ENCODE results near the gene RALY. TPM values are rescaled to one million over a fixed set of nuclear protein-coding genes. Genes with fewer than 3 reads are reported as not detected.

Gene RALY
- total RNA-seq, 1 experiment from 2014 or later = 119 TPM

DNA sequence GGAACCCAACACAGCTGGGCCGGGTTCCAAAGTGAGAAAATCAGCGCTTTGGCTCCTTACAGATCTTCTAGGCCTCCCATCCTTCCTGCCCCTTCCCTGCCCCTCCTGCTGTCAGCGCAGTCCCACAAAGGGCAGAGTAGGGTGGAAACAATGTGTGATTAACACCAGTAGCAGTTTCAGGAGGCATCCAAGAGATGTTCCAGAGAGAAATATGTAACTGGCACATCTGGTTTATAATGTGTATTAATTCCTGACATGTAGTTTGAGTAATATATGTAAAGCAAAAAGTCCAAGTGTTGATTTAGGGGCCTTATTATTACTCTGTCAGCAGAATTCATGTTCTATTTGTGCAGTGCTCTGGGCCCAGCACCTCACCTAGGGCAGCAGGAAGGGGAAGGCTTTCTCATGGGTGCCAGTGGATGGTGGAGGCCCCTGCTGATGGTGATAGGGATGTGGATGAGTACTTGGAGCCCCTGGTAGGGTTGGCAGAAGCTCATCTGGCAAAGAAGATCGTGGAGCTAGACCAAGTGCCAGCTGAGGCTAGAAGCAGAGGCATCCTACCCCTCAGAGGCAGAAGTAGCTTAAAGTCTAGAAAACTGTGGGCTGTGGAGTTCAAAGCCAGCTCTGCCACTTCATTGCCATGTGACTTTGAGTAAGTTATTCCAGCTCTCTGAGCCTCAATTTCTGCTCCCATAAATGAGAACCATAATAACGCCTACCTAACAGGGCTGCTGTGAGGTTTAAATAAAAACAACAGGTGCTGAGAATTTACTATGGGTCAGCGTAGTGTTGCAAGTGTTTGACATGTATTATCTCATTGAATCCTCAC, 22.4 kb upstream of the RALY start:
- Histone ChIP-seq H3K27ac (ENCODE audit: low read depth, low read length) (no peak overlapping the region), H3K9ac (ENCODE audit: low read length) (no peak overlapping the region), H2AFZ (ENCODE audit: low read depth, low read length, poor library complexity, severe bottlenecking) (no peak overlapping the region), H3K4me2 (ENCODE audit: low read length) (no peak overlapping the region), H3K27me3 (ENCODE audit: insufficient read depth, low read length) (no peaks in the 10 kb centered on the region), H3K4me3 (replicated peaks in 1 of 2; ENCODE audit: low read depth in 1 of 2, low read length in 2 of 2) (no peak overlapping the region), H4K20me1 (ENCODE audit: insufficient read depth) (no peaks in the 10 kb centered on the region), H3K9me3 (ENCODE audit: control insufficient read depth in 1 of 2, insufficient read depth in 1 of 2, low read depth in 1 of 2, low read length in 2 of 2) (no peaks in the 10 kb centered on the region), H3K4me1 (ENCODE audit: control insufficient read depth in 1 of 2, insufficient read depth in 2 of 2, low read length in 2 of 2) (no peaks in the 10 kb centered on the region), H3K9me2 (ENCODE audit: insufficient read depth) (no peaks in the 10 kb centered on the region), H3K36me3 (ENCODE audit: control insufficient read depth in 1 of 2, insufficient read depth in 2 of 2, low read length in 2 of 2) (no peaks in the 10 kb centered on the region), H3K79me2 (ENCODE audit: insufficient read depth, low read length) (no peaks in the 10 kb centered on the region)
- TF ChIP-seq ZBTB33 (IDR thresholded peaks at IDR 0.05; ENCODE audit: extremely low read depth, insufficient replicate concordance, low read length) (no peak), EZH2phosphoT487 (IDR thresholded peaks at IDR 0.05; ENCODE audit: borderline replicate concordance) (no peak), SRF (IDR thresholded peaks at IDR 0.05; ENCODE audit: low read depth) (no peak), RAD21 (IDR thresholded peaks at IDR 0.05; ENCODE audit: low read depth) (no peak), ZFX (IDR thresholded peaks at IDR 0.05) (no peak), JUND (IDR thresholded peaks at IDR 0.05) (no peak), EZH2 (IDR thresholded peaks at IDR 0.05) (no peak), CBX3 (IDR thresholded peaks at IDR 0.05; ENCODE audit: low read depth) (no peak), EGR1 (IDR thresholded peaks at IDR 0.05; ENCODE audit: low read depth) (no peak), CEBPB (IDR thresholded peaks at IDR 0.05; ENCODE audit: low read depth) (no peak)
- TF ChIP-seq, protein P1, sequence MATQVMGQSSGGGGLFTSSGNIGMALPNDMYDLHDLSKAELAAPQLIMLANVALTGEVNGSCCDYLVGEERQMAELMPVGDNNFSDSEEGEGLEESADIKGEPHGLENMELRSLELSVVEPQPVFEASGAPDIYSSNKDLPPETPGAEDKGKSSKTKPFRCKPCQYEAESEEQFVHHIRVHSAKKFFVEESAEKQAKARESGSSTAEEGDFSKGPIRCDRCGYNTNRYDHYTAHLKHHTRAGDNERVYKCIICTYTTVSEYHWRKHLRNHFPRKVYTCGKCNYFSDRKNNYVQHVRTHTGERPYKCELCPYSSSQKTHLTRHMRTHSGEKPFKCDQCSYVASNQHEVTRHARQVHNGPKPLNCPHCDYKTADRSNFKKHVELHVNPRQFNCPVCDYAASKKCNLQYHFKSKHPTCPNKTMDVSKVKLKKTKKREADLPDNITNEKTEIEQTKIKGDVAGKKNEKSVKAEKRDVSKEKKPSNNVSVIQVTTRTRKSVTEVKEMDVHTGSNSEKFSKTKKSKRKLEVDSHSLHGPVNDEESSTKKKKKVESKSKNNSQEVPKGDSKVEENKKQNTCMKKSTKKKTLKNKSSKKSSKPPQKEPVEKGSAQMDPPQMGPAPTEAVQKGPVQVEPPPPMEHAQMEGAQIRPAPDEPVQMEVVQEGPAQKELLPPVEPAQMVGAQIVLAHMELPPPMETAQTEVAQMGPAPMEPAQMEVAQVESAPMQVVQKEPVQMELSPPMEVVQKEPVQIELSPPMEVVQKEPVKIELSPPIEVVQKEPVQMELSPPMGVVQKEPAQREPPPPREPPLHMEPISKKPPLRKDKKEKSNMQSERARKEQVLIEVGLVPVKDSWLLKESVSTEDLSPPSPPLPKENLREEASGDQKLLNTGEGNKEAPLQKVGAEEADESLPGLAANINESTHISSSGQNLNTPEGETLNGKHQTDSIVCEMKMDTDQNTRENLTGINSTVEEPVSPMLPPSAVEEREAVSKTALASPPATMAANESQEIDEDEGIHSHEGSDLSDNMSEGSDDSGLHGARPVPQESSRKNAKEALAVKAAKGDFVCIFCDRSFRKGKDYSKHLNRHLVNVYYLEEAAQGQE (IDR thresholded peaks at IDR 0.05; ENCODE audit: low read depth) = no peak
- ChIA-PET RAD21 (ENCODE audit: low non-redundant PET in 1 of 2, low total read pairs in 2 of 2, uncharacterized antibody in 2 of 2, unreplicated experiment in 2 of 2) (no interaction called here), CTCF (no interaction called here), POLR2A (no interaction called here)
- no peak for ATAC-seq
- intact Hi-C loops (cut with micrococcal nuclease) = no loop called here
- no peak for DNase-seq (ENCODE audit: low read depth, low spot score)
- no TSS peak for BruUV-seq (replicated peaks)

Measured in HCT116 (cell line).